HG03442 (cell line): Measurements from ENCODE around the gene MAP4K1.
"Not testable (repeated sequence)": the region's sequence is repeated elsewhere in the genome, so short reads cannot be mapped to it uniquely, and the experiment has no call there.

ENCODE experiments used
- ATAC-seq: cut with Tn5 transposase; IDR thresholded peaks from one replicate; pipeline ENCODE4 v1.9.1; 2021; ENCODE audit warnings: mild to moderate bottlenecking, moderate library complexity; ENCODE audit not compliant: unreplicated experiment

Gene MAP4K1

DNA sequence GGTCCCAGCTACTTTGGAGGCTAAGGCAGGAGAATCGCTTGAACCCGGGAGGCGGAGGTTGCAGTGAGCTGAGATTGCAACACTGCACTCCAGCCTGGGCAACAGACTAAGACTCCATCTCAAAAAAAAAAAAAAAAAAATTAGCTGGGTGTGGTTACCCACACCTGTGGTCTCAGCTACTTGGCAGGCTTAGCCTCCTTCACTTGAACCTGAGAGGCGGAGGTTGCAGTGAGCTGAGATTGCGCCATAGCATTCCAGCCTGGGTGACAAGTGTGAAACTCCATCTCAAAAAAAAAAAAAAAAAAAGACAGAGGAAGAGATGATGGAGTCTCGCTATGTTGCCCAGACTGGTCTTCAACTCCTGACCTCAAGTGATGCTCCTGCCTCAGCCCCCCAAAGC lies 38.4 kb downstream of the MAP4K1 start:
- ATAC-seq = not testable (repeated sequence)

DNA sequence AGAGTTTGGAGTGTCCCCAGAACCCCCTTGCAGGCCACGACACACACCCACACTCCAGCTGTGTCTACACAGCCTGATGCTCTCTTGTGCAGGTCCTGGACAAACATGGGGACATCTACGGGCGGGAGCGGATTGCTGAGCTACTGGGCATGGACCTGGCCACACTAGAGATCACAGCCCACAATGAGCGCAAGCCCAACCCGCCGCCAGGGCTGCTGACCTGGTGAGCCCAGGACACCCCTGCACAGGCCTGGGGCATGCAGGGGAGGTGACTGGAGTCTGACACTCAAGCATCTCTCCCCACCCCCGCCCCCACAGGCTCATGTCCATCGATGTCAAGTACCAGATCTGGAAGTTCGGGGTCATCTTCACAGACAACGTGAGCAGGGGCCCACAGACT lies 39.9 kb downstream of the MAP4K1 start:
- no peak for ATAC-seq

DNA sequence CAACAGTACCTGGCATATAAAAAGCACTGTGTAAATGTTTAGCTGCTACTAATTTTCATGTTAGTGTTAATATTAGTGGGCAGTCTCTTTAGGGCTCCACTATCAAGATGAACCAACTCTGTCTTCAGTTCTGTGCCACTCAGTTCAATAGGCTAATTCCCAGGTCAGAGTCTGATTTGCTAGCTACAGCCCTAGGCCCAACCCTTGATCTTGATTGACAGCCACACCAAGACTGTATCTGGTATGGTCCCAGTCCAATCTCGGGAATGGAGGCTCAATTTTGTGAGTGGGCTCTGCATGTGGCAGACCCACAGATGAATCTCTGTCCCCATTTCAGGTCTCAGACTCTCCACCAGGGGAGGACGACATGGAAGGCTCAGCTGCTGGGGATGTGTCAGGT lies 46.1 kb downstream of the MAP4K1 start:
- no peak for ATAC-seq

DNA sequence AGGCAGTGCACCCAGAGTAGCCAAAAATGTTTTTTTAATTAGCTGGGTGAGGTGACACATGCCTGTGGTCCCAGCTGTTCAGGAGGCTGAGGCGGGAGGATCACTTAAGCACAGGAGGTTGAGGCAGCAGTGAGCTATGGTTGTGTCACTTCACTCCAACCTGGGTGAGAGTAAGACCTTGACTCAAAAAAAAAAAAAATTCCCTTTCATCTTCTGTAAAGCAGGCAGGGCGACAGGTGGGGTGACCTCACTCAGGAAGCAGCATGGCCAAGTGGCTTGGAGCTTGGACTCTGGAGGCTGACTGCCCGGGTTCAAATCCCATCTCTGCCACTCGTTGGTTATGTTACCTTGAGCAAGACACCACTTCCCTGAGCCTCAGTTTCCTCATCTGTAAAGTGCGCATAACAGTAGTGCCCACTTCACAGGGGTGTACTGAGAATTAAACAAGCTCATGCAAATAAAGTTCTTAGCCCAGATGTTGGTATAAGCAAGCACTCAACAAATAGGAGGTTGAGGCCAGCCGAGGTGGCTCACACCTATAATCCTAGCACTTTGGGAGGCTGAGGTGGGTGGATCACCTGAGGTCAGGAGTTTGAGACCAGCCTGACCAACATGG lies 48.3 kb downstream of the MAP4K1 start:
- ATAC-seq = no peak

DNA sequence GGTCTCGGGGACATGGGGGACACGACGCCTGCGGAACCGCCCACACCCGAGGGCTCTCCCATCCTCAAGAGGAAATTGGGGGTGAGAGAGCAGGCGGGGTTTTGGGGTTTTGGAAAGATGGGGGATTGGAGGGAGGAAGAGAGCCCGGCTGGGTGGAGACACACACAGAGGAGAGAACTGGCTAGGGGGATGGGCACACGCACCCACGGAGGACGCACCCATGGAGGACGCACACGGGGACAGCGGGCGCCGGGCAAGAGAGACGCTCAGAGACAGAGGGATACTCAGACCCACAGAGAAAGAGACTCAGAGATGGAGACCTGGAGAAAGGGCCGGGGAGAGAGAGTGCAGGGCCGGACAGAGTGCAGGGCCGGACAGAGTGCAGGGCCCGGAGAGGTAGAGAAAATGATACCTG lies 52.1 kb downstream of the MAP4K1 start:
- no peak for ATAC-seq

DNA sequence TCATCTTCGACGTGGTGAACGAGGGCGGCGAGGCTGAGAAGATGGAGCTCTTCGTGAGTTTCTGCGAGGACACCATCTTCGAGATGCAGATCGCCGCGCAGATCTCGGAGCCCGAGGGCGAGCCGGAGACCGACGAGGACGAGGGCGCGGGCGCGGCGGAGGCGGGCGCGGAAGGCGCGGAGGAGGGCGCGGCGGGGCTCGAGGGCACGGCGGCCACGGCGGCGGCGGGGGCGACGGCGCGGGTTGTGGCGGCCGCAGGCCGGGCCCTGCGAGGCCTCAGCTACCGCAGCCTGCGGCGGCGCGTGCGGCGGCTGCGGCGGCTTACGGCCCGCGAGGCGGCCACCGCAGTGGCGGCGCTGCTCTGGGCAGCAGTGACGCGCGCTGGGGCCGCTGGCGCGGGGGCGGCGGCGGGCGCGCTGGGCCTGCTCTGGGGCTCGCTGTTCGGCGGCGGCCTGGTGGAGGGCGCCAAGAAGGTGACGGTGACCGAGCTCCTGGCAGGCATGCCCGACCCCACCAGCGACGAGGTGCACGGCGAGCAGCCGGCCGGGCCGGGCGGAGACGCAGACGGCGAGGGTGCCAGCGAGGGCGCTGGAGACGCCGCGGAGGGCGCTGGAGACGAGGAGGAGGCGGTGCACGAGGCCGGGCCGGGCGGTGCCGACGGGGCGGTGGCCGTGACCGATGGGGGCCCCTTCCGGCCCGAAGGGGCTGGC lies 52.6 kb downstream of the MAP4K1 start:
- ATAC-seq = no peak

DNA sequence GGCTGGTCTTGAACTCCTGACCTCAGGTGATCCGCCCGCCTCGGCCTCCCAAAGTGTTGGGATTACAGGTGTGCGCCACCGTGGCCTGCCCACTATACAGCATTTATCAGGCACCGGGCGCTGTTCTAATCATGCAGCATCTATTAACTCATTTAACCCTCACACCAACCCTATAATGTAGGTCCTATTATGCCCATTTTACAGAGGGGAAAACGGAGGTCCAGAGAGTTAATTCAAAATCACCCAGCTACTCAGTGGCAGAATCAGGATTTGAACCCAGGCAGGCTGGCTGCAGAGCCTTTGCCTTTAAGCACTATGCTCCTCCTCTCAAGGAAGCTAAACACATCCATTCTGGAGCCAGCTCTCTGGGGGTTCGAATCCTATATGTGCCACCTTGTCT lies 54.3 kb downstream of the MAP4K1 start:
- no peak for ATAC-seq

DNA sequence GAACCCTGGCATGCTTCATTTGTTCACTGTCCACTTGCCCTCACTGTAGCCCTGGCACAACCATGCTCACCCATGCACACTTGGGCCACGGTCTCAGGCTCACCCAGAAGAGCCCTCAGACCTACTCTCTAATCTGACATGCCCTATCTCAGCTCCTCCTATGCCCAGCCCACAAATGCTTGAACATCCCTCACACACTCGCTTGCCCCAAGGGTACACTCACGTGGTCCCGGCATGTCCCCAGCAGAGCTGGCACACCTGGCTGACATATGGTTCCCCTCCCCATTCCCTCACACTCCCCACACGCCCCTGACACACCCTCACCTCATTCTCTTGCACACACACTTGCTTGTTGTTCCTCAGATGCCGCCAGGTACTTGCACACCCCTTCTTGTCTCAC lies 55.7 kb downstream of the MAP4K1 start:
- ATAC-seq = no peak

DNA sequence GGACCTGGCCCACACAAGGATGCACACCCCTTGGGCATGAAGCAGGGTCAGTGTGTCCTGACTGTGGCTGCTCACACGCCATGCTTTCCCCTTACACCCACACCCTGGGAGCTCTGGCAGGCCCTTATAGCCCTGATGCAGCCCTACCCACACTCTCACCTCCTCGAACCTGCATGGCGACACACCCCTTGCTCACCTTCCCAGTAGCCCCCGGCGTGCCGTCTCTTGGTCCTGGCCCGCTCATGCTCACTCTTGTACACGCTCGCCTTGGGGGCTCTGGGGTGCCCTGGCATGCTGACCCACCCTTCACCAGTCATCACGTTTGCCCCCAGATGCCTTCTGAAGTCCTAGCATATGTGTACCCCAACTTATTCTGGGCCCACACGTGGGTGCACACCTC lies 56.1 kb downstream of the MAP4K1 start:
- ATAC-seq = no peak

DNA sequence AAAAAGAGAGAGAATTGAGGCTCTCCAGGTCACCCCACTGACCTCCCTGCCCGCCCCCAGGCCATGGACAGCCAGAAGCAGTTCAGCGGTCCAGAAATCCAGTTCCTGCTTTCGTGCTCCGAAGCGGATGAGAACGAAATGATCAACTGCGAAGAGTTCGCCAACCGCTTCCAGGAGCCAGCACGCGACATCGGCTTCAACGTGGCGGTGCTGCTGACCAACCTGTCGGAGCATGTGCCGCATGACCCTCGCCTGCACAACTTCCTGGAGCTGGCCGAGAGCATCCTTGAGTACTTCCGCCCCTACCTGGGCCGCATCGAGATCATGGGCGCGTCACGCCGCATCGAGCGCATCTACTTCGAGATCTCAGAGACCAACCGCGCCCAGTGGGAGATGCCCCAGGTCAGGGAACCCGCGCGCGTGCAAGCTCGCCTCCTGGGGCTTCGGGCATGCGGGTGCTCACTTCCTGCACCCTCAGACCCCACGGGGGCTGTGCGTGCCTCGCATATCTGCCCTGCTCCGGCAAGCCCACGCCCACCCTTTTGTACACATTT lies 56.6 kb downstream of the MAP4K1 start:
- ATAC-seq = no peak

DNA sequence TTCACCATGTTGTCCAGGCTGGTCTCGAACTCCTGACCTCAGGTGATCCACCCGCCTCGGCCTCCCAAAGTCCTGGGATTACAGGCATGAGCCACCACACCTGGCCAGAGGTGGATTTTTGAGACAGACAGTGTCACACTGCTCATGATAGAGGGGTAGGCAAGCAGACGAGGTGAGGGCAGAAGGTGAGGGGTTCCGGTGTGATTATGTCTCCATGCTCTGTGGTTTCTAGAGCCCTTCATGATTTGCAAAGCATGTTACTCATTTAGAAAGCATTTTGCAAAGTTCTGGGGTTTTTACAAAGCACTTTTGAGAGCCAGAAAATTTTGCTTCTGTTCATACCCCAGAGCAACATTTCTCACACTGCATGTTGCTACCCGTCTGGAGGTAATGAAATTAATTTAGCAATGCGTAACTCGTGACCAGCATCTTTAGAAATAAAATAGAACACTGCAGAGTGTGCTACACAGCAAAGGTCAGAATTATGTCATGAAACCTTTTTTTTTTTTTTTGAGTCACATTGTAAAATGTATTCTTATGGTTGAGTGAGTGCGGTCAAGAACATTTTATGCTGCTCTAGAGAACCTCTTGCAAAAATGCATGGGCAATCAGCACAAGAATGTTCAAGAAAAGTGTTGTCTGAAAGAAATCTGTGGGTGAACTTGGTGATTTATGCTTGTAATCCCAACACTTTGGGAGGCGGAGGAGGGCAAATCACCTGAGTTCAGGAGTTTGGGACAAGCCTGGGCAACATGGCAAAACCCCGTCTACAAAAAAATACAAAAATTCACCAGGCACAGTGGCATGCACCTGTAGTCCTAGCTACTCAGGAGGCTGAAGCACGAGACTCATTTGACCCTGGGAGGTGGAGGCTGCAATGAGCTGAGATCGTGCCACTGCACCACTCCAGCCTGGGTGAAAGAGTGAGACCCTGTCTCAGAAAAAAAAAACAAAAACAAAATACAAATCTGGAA lies 58.0 kb downstream of the MAP4K1 start:
- peak; percentile 66 for ATAC-seq

DNA sequence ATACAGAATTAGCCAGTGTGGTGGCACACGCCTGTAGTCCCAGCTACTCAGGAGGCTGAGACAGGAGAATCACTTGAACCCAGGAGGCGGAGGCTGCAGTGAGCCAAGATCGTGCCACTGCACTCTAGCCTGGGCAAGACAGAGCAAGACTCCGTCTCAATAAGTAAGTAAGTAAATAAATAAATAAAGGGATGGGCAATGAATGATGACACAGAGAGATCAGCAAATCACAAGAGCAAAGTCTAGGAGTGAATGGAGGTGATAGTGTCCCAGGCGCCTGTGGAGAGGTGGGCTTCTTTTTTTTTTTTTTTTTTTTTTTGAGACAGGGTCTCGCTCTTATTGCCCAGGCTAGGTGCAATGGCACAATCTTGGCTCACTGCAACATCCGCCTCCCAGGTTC lies 58.8 kb downstream of the MAP4K1 start:
- ATAC-seq = not testable (repeated sequence)

DNA sequence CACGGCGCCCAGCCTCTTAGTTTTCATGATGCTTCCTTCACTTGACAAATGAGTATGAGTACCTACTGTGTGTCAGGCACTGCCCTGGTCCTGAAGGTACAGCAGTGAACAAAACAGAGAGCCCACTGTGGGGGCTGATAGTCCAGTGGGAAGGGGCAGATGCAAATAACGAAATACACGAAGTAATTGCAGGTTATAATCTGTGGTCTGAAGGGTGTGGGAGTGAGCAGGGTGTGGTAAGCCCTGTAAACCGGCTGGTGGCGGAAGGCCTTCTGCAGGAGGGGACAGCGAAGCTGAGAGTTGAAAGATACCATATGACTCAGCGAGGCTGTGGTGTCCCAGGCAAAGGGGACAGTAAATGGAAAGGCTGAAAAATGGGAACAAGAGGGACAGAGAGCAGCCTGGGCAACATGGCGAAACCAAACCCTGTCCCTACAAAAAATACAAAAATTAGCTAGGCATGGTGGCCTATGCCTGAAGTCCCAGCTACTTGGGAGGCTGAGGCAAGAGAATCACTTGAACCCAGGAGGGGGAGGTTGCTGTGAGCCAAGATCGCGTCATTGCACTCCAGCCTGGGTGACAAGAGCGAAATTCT lies 60.5 kb downstream of the MAP4K1 start:
- ATAC-seq = peak; percentile 51

DNA sequence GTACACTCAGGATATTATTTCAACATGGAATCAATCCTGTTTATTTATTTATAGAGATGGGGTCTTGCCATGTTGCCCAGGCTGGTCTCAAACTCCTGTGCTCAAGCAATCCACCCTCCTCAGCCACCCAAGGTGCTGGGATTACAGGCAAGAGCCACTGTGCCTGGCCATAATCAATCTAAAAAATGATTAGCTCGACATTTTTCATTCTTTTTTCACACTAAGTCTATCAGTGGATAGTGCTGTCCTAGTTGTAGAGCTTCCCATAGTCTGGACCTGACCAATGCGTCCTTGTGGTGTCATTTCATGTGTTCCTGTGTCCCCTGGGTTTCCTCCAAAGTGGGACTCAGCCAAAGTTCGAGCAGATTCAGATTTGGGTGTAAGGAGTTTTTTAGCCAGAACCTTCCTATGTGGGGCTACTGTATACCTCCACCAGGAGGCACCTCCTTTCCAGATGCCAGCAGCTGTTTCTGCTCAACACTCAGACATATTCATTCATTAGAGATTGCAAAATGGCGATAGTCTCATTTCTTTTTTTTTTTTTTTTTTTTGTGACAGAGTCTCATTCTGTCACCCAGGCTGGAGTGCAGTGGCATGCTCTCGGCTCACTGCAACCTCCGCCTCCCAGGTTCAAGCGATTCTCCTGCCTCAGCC lies 61.1 kb downstream of the MAP4K1 start:
- ATAC-seq = no peak

DNA sequence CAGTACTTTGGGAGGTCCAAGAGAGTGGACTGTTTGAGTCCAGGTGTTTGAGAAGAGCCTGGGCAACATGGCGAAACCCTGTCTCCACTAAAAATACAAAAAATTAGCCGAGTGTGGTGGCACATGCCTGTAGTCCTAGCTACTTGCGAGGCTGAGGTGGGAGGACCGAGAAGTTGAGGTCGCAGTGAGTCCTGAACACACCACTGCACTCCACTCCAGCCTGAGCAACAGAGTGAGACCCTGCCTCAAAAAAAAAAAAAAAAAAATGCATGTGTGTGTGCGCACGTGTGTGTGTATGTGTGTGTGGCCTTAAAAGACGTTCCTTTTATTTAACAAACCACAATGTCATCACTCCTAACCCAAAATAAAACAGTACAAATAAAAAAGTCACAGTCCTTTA lies 62.6 kb downstream of the MAP4K1 start:
- ATAC-seq = no peak

DNA sequence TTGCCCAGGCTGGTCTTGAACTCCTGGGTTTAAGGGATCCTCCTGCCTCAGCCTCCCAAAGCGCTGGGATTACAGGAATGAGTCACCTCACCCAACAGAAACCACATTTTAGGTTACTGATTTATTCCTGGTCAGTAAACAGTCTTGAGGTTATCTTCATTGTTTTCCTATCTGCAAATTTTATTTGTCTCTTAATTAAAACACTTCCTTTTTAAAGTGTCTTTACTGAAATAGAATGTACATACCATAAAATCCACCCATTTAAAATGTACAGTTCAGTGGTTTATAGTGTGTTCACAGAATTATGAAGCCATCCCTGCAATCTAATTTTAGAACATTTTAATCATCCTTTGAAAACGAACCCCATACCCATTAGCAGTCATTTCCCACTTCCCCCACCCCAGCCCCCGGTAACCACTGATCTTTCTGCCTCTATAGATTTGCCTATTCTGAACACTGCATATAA lies 63.0 kb downstream of the MAP4K1 start:
- no peak for ATAC-seq

DNA sequence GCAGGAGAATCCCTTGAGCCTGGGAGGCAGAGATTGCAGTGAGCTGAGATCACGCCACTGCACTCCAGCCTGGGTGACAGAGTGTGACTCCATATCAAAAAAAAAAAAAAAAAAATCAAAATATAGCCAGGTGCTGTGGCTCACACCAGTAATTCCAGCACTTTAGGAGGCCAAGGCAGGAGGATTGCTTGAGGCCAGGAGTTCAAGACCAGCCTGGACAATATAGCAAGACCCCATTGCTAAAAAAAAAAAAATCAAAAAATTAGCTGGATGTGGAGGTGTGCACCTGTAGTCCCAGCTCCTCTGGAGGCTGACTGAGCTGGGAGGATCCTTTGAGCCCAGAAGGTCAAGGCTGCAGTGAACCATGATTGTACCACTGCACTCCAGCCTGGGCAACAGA lies 64.5 kb downstream of the MAP4K1 start:
- ATAC-seq = not testable (repeated sequence)

DNA sequence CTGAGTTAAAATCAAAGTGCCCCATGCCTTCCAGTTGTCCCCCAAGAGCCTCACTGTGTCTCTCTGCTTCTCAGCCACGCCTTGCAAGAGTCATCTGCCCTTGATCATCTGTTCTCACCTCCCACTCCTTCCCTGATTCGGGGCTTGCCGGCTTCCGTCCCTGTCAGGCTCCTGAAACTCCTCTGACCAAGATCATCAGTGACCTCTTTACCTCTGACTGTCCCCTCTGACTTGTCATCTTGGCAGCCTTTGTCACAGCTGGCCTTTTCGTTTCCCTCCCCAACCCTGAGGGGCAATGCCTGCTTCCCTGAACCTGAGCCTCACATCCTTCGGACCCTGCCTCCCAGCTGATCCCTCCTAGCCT lies 66.3 kb downstream of the MAP4K1 start:
- ATAC-seq = peak; percentile 78

DNA sequence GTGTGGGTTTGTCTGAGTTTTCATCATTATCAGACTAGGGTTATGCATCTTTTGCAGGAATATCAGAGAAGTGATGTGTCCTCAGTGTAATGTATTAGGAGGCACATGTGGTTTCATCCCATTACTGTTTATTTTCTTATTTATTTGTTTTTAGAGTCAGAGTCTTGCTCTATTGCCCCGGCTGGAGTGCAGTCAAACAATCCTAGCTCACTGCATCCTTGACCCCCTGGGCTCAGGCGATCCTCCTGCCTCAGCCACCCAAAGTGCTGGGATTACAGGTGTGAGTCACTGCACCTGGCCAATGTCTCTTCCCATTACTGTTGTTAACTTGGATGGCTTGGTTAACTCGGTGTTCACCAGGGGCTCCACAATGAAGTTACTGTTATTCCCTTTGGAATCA lies 67.4 kb downstream of the MAP4K1 start:
- ATAC-seq = no peak

DNA sequence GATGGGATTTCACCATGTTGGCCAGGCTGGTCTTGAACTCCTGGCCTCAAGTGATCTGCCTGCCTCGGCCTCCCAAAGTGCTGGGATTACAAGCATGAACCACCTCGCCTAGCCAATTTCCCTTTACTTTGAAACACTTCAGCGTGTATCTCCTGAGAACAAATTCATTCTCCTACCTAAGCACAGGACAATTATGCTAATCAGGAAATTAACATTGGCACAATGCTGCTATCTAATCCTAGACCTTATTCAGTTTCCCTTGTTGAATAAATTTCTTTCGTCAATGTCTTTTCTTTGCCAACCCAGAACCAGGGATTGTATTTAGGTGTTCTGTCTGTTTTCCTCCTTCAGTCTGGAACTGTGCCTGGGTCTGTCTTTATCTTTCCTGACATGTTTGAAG lies 67.8 kb downstream of the MAP4K1 start:
- ATAC-seq = no peak
